IMR-90 (cell line): Measurements from ENCODE around the gene HMGB2. TPM values are rescaled to one million over a fixed set of nuclear protein-coding genes. Genes with fewer than 3 reads are reported as not detected.

Experiments used
- ATAC-seq: fragments of 200-7000 bp; cut with Tn5 transposase; 2 replicates; pipeline ENCODE4 v1.9.1; 2020; ENCODE audit warnings: low read depth, mild to moderate bottlenecking, moderate library complexity
- BruUV-seq: library from RNA; stranded (reverse); fragments of 400-500 nt; replicated peaks from 2 replicates; lab custom pipeline; 2021; lab: Mats Ljungman, UMichigan
- CTCF ChIA-PET: fragments of 300-600 bp; formaldehyde crosslinking; extraction: SDS; loops from one replicate; lab custom pipeline; 2021; ENCODE audit warnings: antibody characterized with exemption; lab: Yijun Ruan, JAX
- POLR2A ChIA-PET: fragments of 300-600 bp; sonication (Branson Sonifier 250); formaldehyde crosslinking; loops from one replicate; lab custom pipeline; 2022; ENCODE audit warnings: antibody characterized with exemption; ENCODE audit not compliant: unreplicated experiment; lab: Charles Lee
- DNase-seq: peaks from one replicate; pipeline ENCODE4 v3.0.0; 2013
- H2AFZ ChIP-seq: replicated peaks from 2 replicates; pipeline ENCODE3; 2013; ENCODE audit warnings: low read length, mild to moderate bottlenecking; ENCODE audit not compliant: poor library complexity
- H2AK5ac ChIP-seq: 2 replicates; pipeline ENCODE4 v1.6.1; 2013; ENCODE audit warnings: low read depth, low read length, inconsistent platforms
- H2AK9ac ChIP-seq: replicated peaks from 2 replicates; pipeline ENCODE3; 2013; ENCODE audit warnings: mild to moderate bottlenecking, low read depth, low read length, moderate library complexity; ENCODE audit not compliant: poor library complexity
- H2BK120ac ChIP-seq: 2 replicates; pipeline ENCODE4 v1.6.1; 2013; ENCODE audit warnings: low read depth, low read length, inconsistent platforms
- H2BK15ac ChIP-seq: 3 replicates; pipeline ENCODE4 v1.6.1; 2013; ENCODE audit warnings: low read depth, low read length, inconsistent platforms
- H2BK20ac ChIP-seq: 2 replicates; pipeline ENCODE4 v1.6.1; 2013; ENCODE audit warnings: low read depth, mild to moderate bottlenecking, inconsistent platforms, low read length, moderate library complexity
- H2BK5ac ChIP-seq: 2 replicates; pipeline ENCODE4 v1.6.1; 2013; ENCODE audit warnings: mild to moderate bottlenecking, low read depth, low read length, inconsistent platforms; ENCODE audit not compliant: poor library complexity, severe bottlenecking
- H3K14ac ChIP-seq: replicated peaks from 2 replicates; pipeline ENCODE4 v1.6.1; 2013; ENCODE audit warnings: low read depth, low read length, inconsistent platforms
- H3K18ac ChIP-seq: 2 replicates; pipeline ENCODE4 v1.6.1; 2013; ENCODE audit warnings: low read depth, low read length, control low read depth
- H3K23ac ChIP-seq: 2 replicates; pipeline ENCODE4 v1.6.1; 2013; ENCODE audit warnings: low read depth, low read length, inconsistent platforms
- H3K27ac ChIP-seq: 2 replicates; pipeline ENCODE4 v1.5.1; 2013; ENCODE audit warnings: mild to moderate bottlenecking, control low read depth, low read length; ENCODE audit not compliant: insufficient read depth
- H3K27me3 ChIP-seq: 2 replicates; pipeline ENCODE4 v1.6.1; 2013; ENCODE audit warnings: low read length; ENCODE audit not compliant: control insufficient read depth, insufficient read depth
- H3K36me3 ChIP-seq: 2 replicates; pipeline ENCODE4 v1.6.1; 2013; ENCODE audit warnings: low read length, mixed read lengths; ENCODE audit not compliant: control insufficient read depth, insufficient read depth
- H3K4ac ChIP-seq: 2 replicates; pipeline ENCODE4 v1.6.1; 2013; ENCODE audit warnings: low read depth, low read length, inconsistent platforms
- H3K4me1 ChIP-seq: 2 replicates; pipeline ENCODE4 v1.6.1; 2013; ENCODE audit warnings: low read length, mixed read lengths; ENCODE audit not compliant: control insufficient read depth, insufficient read depth
- H3K4me2 ChIP-seq: 2 replicates; pipeline ENCODE4 v1.6.1; 2013; ENCODE audit warnings: low read depth, mild to moderate bottlenecking, control low read depth, low read length, moderate library complexity
- H3K4me3 ChIP-seq: 2 replicates; pipeline ENCODE4 v1.5.1; 2013; ENCODE audit warnings: low read depth, mild to moderate bottlenecking, control low read depth, low read length, moderate library complexity; ENCODE audit not compliant: insufficient read depth
- H3K56ac ChIP-seq: 2 replicates; pipeline ENCODE4 v1.6.1; 2013; ENCODE audit warnings: low read length, inconsistent platforms; ENCODE audit not compliant: insufficient read depth; ENCODE audit errors: extremely low read depth
- H3K79me1 ChIP-seq, 2 experiments: 2 replicates each; pipeline ENCODE4 v1.6.1; 2013; ENCODE audit warnings: low read length in 2 of 2, inconsistent platforms in 1 of 2, low read depth in 1 of 2
- H3K9ac ChIP-seq: 2 replicates; pipeline ENCODE4 v1.6.1; 2013; ENCODE audit warnings: low read depth, low read length, control low read depth
- H3K9me1 ChIP-seq: 2 replicates; pipeline ENCODE4 v1.6.1; 2013; ENCODE audit warnings: low read length, inconsistent platforms; ENCODE audit not compliant: insufficient read depth
- H3K9me3 ChIP-seq: 2 replicates; pipeline ENCODE4 v1.6.1; 2013; ENCODE audit warnings: low read length; ENCODE audit not compliant: control insufficient read depth, insufficient read depth
- H4K20me1 ChIP-seq: 2 replicates; pipeline ENCODE4 v1.6.1; 2013; ENCODE audit warnings: low read length, inconsistent platforms; ENCODE audit not compliant: insufficient read depth
- H4K5ac ChIP-seq: 2 replicates; pipeline ENCODE4 v1.6.1; 2013; ENCODE audit warnings: mild to moderate bottlenecking, low read depth, low read length, control low read depth
- H4K8ac ChIP-seq, 2 experiments: 2 replicates each; pipeline ENCODE4 v1.6.1; 2013; ENCODE audit warnings: low read depth in 2 of 2, low read length in 2 of 2, control low read depth in 1 of 2, inconsistent platforms in 1 of 2
- H4K91ac ChIP-seq: 2 replicates; pipeline ENCODE4 v1.6.1; 2013; ENCODE audit warnings: low read depth, low read length, inconsistent platforms; ENCODE audit not compliant: insufficient read depth
- FOS ChIP-seq: fragments of 150-350 bp; IDR thresholded peaks from 2 replicates; pipeline ENCODE4 v1.6.1; 2016; ENCODE audit warnings: low read depth, low read length
- POLR2A ChIP-seq: IDR thresholded peaks from 2 replicates; pipeline ENCODE4 v1.6.1; 2012; ENCODE audit warnings: mild to moderate bottlenecking, low read depth, low read length
- SMC3 ChIP-seq: fragments of 150-350 bp; IDR thresholded peaks from 2 replicates; pipeline ENCODE4 v1.6.1; 2016; ENCODE audit warnings: low read depth, mild to moderate bottlenecking, antibody characterized with exemption, low read length, moderate library complexity
- WGBS, 2 experiments: methylation state at CpG; one replicate each; pipeline versions ENCODE4 v1.1.5 to v1.1.7; 2013; ENCODE audit warnings: missing lambda C conversion rate in 2 of 2; ENCODE audit not compliant: insufficient read length in 1 of 2; ENCODE audit errors: extremely low coverage in 2 of 2; 5-methylcytosine and 5-hydroxymethylcytosine counted together
- dilution Hi-C: fragments of 300-500 bp; cut with HindIII; formaldehyde crosslinking; loops from one replicate; pipeline ENCODE4 v1.14.3; 2018; ENCODE audit warnings: low sequenced_read_pairs; ENCODE audit not compliant: unreplicated experiment
- in situ Hi-C: fragments of 300-500 bp; cut with MboI; formaldehyde crosslinking; loops from 3 replicates; pipeline ENCODE4 v1.14.3; 2019; ENCODE audit warnings: low sequenced_read_pairs, inconsistent platforms, mixed read lengths
- intact Hi-C: fragments of 100-400 bp; cut with micrococcal nuclease; formaldehyde crosslinking; loops from 2 replicates; pipeline ENCODE4 v1.10.0; 2022
- polyA plus RNA-seq, 3 experiments: library from polyadenylated mRNA; depleted of rRNA; stranded (reverse); fragments of >200 nt; gene quantifications; 2 replicates each; pipeline ENCODE4 v1.2.3, GENCODE V29; 2012; ENCODE audit warnings: low replicate concordance in 1 of 3
- total RNA-seq: library from RNA; depleted of rRNA; stranded (reverse); fragments of >200 nt; gene quantifications from 2 replicates; pipeline ENCODE4 v1.2.3, GENCODE V29; 2012; rRNA removed

Gene HMGB2
- total and polyA plus RNA-seq, 2 of the 4 experiments (the other 2 are of a cell fraction), result 49.3 to 106 TPM

GRCh38 chr4:173281406-173282255, 52.5 kb downstream of the HMGB2 start:
- H3K18ac ChIP-seq, result no peak overlapping the region
- no TSS peak for BruUV-seq
- TF ChIP-seq POLR2A (no peak), SMC3 (no peak), FOS (no peak)
- no peaks in the 10 kb centered on the region for H3K36me3 ChIP-seq
- DNase-seq, result no peak
- no peak overlapping the region for H3K4ac ChIP-seq
- peaks cover 13% of the 10 kb centered on the region for H3K9me3 ChIP-seq
- no peaks in the 10 kb centered on the region for H3K79me1 ChIP-seq
- no peaks in the 10 kb centered on the region for H3K27me3 ChIP-seq
- no peak overlapping the region for H2BK5ac ChIP-seq
- no peak overlapping the region for H2AFZ ChIP-seq
- no peak for ATAC-seq
- H2BK15ac ChIP-seq, result no peak overlapping the region
- H3K4me1 ChIP-seq, result no peaks in the 10 kb centered on the region
- H2AK9ac ChIP-seq, result peak overlapping the region; percentile 31
- POLR2A ChIA-PET, result no interaction called here
- H3K9me1 ChIP-seq, result no peaks in the 10 kb centered on the region
- H4K91ac ChIP-seq, result no peak overlapping the region
- no peak overlapping the region for H2BK20ac ChIP-seq
- intact Hi-C loops, result no loop called here
- dilution Hi-C loops, result no loop called here
- no peak overlapping the region for H4K8ac ChIP-seq
- H3K9ac ChIP-seq, result no peak overlapping the region
- H2BK120ac ChIP-seq, result no peak overlapping the region
- no peak overlapping the region for H4K5ac ChIP-seq
- no peak overlapping the region for H3K4me2 ChIP-seq
- no peak overlapping the region for H3K56ac ChIP-seq
- in situ Hi-C loops, result no loop called here
- no peak overlapping the region for H2AK5ac ChIP-seq
- H3K4me3 ChIP-seq, result no peak overlapping the region
- no peak overlapping the region for H3K23ac ChIP-seq
- H4K20me1 ChIP-seq, result no peaks in the 10 kb centered on the region; the same call in 1 of the 2 replicates
- CTCF ChIA-PET, result interaction anchor here (0.9 to 2.0 kb wide), 2 partner anchors 20 kb away, joined by 3 to 8 read pairs; no protein-coding TSS in a partner anchor
- WGBS, 2 experiments, result 100% methylated on average over 1 of the region's 14 CpGs; no CpG with 5 or more reads in 1 of the 2 experiments
- H3K14ac ChIP-seq, result no peak overlapping the region
- H3K27ac ChIP-seq, result no peak overlapping the region

Other genes with a start within 250 kb of the HMGB2 start
- gene GALNT7, start 165.5 kb downstream of the HMGB2 start, total RNA-seq, result 31.2 and 43.9 TPM in 2 replicates
- 14.3 and 19.1 TPM in 2 replicates for gene GALNT7, start 165.5 kb downstream of the HMGB2 start, polyA plus RNA-seq (2012; rRNA removed)
- 3.8 and 13.9 TPM in 2 replicates for gene SAP30, start 36.6 kb upstream of the HMGB2 start, total RNA-seq
- gene SAP30, start 36.6 kb upstream of the HMGB2 start, polyA plus RNA-seq (2012; rRNA removed), result 11.7 and 15.6 TPM in 2 replicates
- gene SCRG1, start 64.8 kb upstream of the HMGB2 start, total RNA-seq, result under 0.01 TPM in 2 replicates
- gene SCRG1, start 64.8 kb upstream of the HMGB2 start, polyA plus RNA-seq (2012; rRNA removed), result 0.22 and 0.23 TPM in 2 replicates
- 0.36 and 0.56 TPM in 2 replicates for gene HAND2, start 195.9 kb upstream of the HMGB2 start, total RNA-seq
- gene HAND2, start 195.9 kb upstream of the HMGB2 start, polyA plus RNA-seq (2012; rRNA removed), result 0.67 and 0.97 TPM in 2 replicates